Motor neuron (in vitro differentiated cells): ENCODE measurements around the gene PTPDC1. TPM values are rescaled to one million over a fixed set of nuclear protein-coding genes. Genes with fewer than 3 reads are reported as not detected.

Experiments
- ATAC-seq, 8 experiments: fragments of 200-7000 bp; cut with Tn5 transposase; replicated peaks in 6 of 8; 2 replicates each; pipeline ENCODE4 v1.8.0; 2021; ENCODE audit warnings: mild to moderate bottlenecking in 8 of 8, moderate library complexity in 8 of 8
- H3K27ac ChIP-seq, 2 donors: fragments of 250-450 bp; sonication (Bioruptor Pico); 2 replicates each; pipeline ENCODE4 v1.9.0; 2021; ENCODE audit warnings: antibody characterized with exemption in 2 of 2, mild to moderate bottlenecking in 2 of 2, moderate library complexity in 1 of 2
- H3K4me1 ChIP-seq, 2 donors: fragments of 250-450 bp; sonication (Bioruptor Pico); replicated peaks in 1 of 2; 2 replicates each; pipeline ENCODE4 v1.6.1; 2021; ENCODE audit warnings: antibody characterized with exemption in 2 of 2, mild to moderate bottlenecking in 2 of 2, moderate library complexity in 1 of 2
- H3K4me3 ChIP-seq, 5 donors: fragments of 250-450 bp; sonication (Bioruptor Pico); 2 replicates each; pipeline ENCODE4 v1.9.0; 2021; ENCODE audit warnings: antibody characterized with exemption in 5 of 5, mild to moderate bottlenecking in 5 of 5, moderate library complexity in 4 of 5
- WGBS, 10 experiments: fragments of 450-650 bp; shearing (Covaris generic); methylation state at CpG; one replicate each; pipeline ENCODE4 v1.0.0; 2022; 5-methylcytosine and 5-hydroxymethylcytosine counted together
- in situ Hi-C, 9 experiments: fragments of 400-800 bp; cut with MboI; loops; one replicate each; pipeline ENCODE4 v1.15.0; 2021; ENCODE audit warnings: low sequenced_read_pairs in 9 of 9, low pct_unique_long_range_greater_than_20kb in 2 of 9; ENCODE audit not compliant: unreplicated experiment in 9 of 9
- total RNA-seq, 8 experiments: library from RNA; unstranded; fragments of 300-600 nt; gene quantifications; 2 replicates each; pipeline versions ENCODE4 v1.2.3 to v1.2.4, GENCODE V29; 2022

Gene PTPDC1
- total RNA-seq, 8 experiments from 2014 or later, result 8.0 to 16.5 (median 13.2) TPM

DNA sequence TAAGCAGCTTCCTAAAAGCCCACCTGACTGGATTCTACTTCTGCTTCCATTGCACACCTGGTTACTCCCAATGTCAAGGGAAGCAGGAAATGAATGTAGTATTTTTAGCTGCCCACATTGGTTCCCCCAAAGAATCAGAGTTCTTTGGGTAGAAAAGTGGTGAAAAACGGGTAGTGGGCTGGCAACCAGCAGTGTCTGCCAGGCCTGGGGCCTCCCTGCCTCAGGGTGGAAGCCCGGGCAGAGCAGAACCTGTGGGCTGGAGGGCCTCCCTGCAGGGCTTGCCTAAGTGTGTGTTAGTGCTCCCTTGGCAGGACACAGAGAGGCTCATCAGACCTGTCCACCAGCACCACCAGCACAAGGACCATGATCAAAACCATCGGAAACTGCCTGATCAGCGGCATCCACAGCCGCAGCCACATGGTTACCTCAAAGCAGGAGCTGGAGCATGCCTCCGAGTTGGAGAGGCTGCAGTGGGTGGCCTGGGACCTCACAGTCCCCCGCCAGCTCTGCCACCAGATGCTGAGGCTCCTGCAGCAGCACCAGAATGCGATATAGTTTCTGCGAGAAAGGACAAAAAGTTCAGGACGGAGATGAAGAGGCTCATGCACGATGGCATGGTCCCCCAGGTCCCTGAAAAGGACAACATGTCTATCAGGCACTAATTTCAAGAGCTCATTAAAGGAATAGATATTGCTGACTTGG lies 72.2 kb downstream of the PTPDC1 start:
- Histone ChIP-seq H3K27ac (peak overlapping the region in 1 of 2 donors; percentile 72), H3K4me1 (peaks cover 20 to 28% of the 10 kb centered on the region in 2 donors), H3K4me3 (no peak overlapping the region)
- in situ Hi-C loops, result no loop called here
- 50 to 96% (median 84%) methylated on average over 1 to 7 of the region's 11 CpGs; no CpG with 5 or more reads in 2 of the 10 experiments for WGBS, 10 experiments
- ATAC-seq, result peak in 3 of 8 experiments; percentile 5 to 25 (median 9)

DNA sequence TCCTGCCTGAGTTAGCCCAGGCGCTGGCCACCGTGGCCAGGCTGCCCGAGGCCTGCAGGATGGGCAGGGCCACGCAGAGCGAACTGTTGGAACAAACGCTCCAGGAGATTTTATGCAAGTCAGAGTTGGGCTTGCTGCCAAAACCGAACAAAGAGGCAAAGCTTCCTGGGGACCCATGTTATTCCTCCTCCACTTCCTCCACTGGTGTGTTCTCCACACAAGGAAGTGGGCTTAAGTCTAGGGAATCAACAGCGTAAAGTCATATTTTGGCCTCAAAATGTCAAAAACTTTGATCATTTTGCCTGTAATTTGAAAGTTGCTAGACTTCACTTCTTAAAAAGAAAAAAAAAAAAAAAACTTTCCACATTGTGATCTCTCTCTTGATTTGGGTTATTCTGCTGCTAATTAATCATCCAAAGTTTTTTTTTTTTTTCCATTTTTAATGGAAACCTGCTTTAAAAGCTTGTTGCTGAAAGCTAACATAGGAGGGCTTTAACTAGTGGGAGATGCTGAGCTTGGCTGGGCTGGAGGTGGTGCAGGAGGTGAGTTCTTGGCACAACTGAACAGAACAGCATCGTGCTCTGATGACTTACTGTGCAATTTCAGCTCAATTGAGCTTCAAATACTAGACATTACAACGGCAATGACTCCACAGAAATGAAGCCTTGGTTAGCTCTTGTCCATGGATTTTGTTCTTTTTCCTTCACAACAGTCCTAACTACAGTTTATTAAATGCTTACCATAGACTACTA lies 73.0 kb downstream of the PTPDC1 start:
- in situ Hi-C loops, result no loop called here
- 0 to 100% (median 55%) methylated on average over 1 to 8 of the region's 10 CpGs for WGBS, 10 experiments
- Histone ChIP-seq H3K4me3 (no peak overlapping the region), H3K27ac (peak overlapping the region in 1 of 2 donors; percentile 72), H3K4me1 (peaks cover 20 to 28% of the 10 kb centered on the region in 2 donors)
- ATAC-seq, result peak; percentile 65 to 92 (median 84)

Other genes starting within 250 kb of the PTPDC1 start
- gene BARX1, start 129.1 kb upstream of the PTPDC1 start, total RNA-seq, result under 1 TPM in 4 of 8 experiments, not detected in 4; 0.21 to 0.57 (median 0.25) TPM
- 10 to 100 TPM in 1 of 8 experiments, 1 to 10 TPM in 7; 3.0 to 11.9 (median 4.9) TPM for gene ZNF169, start 174.8 kb downstream of the PTPDC1 start, total RNA-seq
- 1 to 10 TPM in 1 of 8 experiments, under 1 TPM in 4, not detected in 3; 0.17 to 1.0 (median 0.50) TPM for gene NUTM2F, start 244.2 kb downstream of the PTPDC1 start, total RNA-seq